Hippocampal formation (tissue), 2 donors: ENCODE results near the gene ZXDC.

Source experiments
- DNase-seq, 2 donors: peaks; one replicate each; lab custom pipeline; 2025; lab: John Stamatoyannopoulos, UW

Gene ZXDC

DNA sequence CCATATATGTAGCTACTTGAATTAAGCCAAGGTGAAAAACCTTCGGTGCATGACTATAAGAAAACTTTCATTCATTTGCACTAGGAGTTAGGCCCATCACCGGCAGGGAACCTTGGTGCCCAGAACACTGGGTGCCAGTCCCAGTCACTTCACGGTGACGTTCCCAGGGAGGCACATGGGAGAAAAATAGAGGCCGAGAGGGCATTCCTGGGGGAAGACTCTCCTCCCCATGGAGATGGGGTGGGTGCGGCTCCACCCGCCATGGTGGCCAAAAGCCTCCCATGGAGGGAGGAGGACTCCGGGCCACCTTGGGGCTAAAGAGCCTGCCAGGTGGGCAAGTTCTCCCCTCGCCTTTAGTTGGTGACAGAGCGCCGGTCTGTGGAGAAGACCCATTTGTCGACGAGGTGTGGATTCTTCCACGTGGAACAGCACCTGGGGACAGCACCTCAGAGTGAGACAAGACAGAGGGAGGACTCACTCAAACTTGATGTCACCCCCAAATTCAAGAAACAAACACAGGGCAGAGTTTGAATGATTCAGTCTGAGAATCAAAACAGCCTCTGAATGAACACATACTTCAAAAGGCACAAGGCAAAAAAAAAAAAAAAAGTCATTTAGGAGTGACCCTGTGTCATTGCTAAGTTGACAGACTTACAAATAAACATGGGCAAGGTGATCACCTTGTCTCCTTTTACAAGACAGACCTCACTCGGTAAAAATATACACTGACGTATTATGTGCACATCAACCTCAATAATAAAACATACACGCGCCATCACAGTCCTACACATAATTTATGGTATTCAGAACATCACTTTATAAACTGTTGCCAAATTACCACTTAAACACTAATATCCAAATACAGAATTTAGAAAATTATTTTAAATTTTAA, 38.6 kb downstream of the ZXDC start:
- no peak for DNase-seq

DNA sequence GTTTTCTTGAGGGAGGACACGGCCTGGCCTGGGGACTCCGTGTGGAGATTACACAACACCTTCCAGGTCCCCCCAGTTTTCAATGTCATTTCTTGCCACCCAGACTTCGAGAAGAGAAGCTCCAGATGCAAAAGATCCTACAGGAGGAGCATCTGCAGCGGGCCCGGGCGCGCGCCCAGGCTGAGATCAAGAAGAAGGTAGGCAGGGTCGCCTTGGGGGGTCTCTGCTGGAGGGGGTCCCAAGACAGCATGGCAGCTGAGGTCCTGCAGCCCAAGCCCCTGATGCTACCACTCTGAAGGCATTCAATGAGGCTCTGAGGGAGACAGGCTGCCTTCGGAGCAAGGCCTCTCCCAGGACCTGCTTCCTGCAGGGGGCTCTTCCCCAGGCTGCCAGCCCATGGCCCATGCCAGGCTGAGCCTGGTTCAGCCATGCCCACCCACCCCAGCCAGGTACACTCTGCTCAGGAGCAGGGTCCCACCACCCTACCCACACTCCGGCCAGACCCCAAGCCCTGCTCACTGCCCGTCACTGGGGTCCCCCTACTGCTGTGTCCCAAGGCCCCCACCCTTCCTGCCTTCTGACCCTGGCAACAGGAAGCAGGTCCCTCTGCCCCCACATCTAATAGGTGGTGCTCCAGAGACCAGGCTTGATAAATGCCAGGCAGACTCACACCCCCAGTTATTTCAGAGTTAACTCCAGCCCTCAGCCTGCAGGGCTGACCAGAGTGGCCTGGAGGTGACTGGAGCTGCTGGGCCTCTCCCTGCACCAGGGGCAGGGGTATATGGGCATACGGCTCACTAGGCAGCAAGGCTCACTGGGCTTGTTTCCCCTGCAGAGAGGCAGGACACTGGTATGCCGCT, 40.0 kb downstream of the ZXDC start:
- DNase-seq: no peak

DNA sequence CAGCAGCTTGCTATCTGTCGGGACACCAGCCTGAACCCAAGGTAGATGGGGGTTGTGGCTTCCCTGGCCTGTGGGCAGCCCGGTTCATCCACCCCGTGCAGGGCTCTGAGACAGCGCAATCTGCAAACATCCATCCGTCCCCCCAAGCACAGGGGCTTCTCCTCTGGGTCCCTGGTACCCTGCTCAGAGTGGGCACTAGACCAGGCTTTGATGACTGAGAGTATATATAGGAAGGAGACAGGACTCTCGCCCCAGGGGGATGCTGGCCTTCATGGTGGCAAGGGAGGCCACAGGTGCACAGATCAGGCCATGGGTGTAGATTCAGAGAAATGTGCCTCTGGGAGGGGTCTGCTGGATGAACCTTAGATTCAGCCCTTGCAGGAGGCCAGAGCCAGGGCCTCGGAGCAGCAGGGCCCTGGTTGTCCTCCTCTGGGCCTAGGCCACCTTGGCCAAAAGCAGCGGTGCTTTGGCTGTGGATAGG, 40.7 kb downstream of the ZXDC start:
- DNase-seq: no peak

DNA sequence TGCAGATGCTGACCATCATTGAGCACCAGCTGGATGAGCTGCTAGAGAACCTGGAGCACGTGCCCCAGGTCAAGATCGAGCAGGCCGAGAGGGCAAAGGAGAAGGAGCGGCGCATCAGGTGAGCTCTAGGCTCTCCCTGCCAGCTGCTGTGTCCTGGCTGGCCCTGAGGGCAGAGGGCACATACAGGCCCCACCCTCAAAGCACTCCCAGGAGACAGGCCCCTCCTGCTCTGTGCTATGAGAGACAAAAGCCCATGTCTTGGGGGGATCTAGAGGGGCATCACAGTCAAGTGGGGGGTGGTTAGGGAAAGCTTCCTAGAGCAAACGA, 41.5 kb downstream of the ZXDC start:
- no peak for DNase-seq

DNA sequence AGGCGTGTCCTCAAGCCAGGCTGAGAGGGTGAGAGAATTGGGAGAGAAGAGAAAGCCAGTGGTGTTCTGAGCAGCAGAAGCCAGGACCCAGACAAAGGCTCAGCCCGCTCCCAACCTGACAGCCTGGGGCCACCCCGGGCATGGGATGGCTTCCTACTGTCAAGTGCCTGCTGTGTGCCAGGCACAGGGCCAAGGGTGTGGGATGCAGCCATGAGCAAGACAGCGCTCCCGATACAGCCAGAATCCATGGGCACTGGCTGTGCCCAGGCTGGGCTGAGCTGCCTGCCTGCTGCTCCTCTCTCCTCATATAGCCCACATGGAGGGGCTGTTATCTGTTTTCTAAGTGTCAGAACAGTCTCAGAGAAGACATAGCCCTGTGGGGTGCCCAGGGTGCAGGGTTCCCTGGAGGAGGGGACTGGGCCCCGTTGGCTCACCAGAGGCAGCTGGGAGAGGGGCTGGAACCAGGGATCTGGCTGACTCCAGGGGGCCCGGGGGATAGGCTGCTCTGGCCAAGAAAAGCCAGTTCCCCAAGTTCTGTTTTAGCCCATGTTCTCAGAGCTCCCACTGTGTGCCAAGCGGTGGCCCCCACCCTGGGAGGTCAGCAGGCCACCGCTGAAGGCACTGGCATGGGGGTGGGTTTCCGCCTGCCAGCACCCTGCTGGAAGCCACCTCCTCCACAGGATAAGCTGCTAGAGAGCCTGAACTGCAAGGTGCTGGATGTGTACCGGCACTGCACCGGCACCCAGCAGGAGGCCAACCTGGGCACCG, 42.0 kb downstream of the ZXDC start:
- no peak for DNase-seq

DNA sequence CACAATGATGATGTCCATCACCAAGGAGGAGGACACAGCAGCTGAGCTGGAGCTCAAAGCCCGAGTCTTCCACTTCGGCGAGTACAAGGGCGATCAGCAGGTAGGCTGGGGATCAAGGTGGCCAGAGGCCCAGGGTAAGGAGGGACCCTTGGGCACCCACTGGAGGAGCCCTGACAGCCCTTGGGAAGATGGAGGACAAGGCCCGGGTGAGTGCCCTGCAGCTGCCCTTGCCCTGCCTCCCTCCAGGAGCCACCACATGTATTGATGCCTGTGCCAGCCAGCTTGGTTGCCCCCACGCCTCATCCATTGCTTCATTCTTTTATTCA, 42.6 kb downstream of the ZXDC start:
- no peak for DNase-seq

DNA sequence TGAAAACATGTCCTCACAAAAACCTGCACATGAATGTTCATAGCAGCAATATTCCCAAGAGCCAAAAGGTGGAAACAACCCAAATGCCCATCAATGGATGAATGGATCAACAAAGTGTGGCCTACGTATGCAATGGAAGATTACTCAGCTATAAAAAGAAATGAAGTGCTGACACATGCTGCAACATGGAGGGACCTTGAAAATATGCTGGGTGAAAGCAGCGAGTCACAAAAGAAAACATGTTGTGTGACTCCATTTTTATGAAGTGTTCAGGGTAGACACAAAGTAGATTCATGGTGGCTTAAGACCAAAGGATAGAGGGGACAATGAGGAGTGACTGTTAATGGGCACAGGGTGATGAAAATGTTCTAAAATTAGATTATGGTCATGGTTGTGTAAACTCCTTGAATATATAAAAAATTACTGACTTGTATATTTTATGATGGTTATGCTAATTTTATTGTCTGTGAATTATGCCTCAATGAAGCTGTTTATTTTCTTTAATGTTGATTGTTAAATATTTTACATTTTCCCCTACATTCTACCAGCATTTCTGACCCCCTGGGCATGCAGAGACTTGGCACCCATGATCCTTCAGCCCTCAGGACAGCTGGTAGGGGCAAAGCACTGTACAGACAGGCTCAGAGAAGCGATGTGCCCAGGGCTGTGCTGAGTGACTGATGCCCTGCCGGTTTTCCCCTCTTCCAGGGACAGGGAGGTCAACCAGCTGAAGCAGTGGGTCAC, 43.2 kb downstream of the ZXDC start:
- no peak for DNase-seq

DNA sequence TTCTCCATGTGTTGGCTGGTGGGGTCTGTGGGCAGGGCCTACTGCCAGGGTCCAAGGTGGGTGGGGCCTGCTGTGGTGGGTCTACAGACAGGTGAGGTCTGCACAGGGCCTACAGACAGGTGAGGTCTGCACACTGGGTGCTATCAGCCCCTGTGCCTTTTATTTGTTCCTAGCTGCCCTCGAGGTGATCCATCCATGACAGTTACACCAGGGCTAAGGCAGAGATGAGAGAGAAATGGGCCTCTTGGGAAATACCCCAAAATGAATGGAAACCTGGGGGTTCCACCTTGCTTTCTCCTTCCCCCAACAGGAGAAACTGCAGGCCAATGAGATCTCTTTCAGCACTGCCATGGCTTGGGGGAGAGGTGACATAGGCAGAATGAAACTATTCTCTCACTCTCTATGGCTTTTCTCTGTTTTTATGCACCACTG, 44.6 kb downstream of the ZXDC start:
- no peak for DNase-seq

DNA sequence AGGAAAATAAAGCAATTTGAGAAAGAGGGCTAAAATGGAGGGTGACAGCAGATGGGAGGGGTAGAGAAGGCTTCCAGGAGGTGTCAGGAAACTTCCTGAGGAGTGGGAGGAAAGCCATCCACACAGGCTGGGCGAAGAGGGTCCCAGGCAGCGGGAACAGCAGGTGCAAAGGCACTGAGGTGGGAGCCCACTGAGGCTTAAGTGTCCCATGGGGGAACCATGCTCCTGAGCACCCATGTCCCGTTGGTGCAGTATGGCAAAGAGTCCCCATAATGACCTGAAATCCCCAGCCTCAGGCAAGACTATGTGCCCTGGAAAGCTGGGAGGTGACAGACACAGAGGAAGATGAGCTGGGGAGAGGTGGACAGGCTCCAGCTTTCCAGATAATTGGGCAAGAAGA, 50.9 kb downstream of the ZXDC start:
- no peak for DNase-seq

DNA sequence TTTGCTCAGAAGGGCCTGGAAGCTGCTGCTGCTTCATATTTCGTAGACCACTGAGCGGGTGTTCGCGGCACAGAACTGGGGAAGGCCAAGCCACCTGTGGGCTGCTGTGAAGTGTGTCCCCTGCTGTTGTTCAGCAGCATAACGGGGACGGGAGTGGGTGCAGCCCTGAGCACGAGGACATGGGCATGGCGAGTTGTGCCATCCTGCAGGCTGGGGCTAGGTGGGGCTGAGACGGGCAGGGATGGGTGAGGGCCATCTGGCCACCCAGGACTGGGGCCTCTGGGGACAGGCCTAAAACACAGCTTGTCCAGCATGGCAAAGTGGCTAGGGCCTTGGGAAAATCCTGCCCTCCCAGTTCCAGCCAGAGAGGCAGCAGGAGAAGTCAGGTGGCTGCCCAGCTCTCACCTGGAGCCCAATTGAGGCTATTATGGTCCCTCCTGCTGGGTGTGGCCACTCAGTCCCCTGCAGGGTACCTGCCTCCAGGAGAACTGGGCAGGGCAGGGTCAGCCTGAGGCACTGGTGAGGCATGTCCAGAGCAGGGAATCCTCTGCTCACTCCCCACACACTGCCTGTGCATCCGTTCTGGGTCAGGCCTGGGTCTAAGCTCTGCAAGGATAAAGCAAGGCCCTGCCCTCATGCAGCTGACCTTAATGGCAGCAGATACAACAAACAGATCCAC, 51.5 kb downstream of the ZXDC start:
- no peak for DNase-seq

DNA sequence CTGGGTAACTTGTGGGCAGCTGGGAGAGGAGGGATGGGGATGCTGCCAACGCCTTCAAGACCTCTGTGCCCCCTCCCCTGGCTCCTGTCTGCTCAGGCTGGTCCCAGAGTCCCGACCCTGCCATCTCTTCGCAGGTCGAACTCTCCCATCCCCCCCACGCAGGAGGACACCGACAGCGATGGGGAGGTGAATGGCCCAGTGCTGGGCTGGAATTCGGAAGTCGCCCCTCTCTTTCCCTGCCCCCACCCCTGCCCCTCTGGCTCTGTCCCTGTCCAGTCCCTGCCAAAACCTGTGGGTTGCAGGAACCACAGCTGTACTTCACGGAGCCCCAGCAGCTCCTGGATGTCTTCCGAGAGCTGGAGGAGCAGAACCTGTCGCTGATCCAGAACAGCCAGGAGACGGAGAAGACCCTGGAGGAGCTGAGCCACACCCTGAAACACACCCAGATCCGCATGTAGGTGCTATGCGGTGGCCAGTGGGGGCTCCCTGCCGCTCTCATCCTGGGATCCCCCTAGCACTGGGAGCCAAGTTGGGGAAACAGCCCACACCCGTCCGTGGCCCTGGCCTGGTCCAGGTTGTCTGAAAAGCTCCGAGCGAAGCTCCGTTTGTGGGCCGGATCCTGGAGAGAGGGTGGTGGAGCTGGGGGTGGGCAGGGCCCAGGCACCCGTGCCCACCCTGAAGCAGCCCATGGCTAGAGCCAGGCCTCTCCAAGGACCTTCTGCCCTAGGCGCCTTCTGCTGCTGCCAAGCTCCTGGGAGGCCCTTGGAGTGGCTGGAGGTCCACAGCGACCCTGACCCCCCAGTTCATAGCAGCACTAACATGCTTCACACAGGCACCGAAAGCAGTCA, 52.3 kb downstream of the ZXDC start:
- DNase-seq: no peak

DNA sequence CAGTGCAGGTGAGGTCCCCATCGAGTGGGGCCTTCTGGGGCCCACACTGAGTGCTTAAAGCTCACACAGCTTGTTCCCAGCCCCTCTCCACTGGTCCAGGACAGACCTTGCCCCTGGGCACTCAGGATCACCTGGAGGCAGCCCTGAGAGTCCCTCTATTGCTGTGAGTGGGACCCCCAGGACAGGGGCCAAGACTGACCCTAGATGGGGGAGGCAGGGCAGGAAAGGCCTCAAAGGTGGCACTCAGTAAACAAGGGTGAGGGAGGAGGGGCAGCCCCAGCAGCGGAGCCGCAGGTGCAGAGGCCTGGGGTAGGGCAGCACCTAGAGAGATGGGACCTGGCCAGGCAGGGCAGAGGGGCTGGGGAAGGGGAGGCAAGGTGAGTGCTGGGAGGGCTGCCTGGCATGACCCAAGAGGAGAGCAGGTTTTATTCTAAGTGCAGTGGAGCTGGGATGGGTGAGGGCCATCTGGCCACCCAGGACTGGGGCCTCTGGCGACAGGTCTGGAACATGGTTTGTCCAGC, 53.1 kb downstream of the ZXDC start:
- no peak for DNase-seq

DNA sequence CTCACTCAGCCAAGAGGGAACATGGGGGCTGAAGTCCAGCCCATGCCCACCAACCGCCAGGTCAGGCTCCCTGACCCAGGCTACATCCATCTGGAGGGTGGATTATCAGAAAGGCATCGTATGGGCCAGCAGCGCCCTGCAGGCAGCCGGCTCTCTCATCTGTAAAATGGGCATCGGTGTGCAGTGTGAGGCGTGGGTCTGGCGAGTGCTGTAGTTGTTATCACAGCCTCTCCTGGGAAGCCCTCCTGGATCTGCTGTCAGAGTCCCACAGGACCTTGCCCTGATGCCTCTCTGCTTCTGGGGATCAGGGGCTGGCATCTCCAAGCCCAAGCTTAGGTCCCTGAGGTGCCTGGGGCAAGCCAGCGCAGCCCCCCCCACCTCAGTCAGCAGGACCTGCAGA, 53.6 kb downstream of the ZXDC start:
- no peak for DNase-seq

DNA sequence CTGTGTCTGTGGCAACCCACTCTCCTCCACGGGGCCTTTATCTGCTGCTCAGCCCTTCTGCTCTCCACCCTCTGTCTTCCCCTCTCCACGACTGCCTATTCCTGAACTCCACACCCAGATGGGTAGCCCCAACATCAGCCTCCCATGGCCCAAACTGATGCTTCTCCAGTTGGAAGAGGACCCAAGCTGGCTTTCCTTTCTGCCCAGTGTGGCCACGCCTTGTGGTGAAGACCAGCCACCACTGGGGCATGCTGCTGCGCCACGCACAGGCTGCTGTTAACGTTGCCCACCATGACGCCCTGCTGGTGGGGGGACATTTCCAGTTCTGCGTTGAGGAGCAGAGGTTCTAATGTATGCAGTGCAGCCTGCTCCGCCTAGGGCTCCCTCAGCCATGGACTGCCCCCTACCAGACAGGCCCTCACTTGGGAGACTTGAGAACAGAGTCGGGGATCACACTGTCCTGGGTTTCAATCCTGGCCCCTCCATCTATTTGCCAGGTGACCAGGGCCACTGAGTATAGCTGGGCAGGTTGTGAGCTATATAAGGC, 54.0 kb downstream of the ZXDC start:
- no peak for DNase-seq

DNA sequence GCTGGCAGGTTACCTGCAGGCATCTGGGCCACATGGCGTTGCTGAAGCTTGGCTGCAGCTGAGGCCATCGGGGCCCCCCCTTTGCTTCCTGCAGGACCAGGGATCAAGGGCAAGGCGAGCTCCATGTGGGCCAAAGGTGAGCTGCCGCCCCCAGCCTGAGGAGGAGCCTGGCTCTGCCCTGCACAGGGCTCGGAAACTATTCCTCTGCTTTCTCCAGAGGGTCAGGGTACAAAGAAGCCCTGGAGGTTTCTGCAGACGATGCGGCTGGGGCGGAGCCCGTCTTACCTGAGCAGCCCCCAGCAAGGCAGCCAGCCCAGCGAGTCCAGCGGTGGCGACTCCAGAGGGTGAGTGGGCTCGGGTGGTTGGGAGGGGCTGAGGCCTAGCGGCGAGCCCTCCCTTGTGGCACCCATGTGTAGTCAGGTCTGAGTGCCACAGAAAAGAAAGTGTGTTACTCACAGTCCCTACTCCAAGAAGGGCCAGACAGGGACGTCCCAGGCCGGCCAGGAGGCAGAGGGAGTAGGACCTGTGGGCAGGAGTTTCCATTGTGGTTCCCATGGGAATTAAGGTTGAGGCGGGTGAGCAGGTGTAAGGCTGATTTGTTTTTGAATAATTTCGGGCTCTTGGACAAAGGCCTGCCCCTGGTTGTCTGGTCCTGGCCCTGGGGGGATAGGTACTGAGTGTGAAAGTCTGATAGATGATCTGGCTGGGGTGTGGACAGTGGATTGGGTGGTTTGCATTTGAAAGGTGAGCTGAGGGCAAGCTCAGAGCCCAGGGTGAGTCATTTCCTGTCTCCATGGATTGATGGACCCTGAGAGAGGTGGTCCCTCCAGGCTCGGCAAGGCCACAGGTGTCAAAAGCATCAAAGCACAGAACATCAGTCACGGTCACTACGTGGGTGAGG, 55.6 kb downstream of the ZXDC start:
- DNase-seq: no peak

DNA sequence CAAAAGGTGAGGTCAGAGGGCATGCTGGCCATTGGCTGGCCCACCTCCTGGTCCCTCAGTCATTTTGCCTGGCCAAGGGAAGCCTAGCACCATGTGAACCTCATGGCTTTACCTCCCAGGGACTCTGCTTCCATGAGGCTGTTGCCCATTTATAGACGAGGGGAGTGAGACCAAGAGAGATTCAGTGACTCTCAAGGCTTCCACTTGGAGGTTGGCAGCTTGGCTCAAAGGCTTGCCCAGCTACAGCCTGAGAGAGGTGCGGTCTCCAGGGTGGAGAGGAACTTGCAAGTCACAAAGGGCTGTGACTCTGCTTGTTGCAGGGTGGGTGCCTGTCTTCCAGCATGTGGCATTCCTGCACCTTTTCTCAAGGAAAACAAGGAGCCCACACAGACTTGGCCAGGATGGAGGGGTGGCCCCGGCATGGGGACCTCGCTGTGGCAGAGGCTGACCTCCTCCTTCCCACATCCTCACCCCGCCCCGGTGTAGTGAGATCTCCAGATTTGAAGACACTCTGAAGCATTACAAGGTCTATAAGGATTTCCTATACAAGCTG, 56.5 kb downstream of the ZXDC start:
- DNase-seq: no peak

DNA sequence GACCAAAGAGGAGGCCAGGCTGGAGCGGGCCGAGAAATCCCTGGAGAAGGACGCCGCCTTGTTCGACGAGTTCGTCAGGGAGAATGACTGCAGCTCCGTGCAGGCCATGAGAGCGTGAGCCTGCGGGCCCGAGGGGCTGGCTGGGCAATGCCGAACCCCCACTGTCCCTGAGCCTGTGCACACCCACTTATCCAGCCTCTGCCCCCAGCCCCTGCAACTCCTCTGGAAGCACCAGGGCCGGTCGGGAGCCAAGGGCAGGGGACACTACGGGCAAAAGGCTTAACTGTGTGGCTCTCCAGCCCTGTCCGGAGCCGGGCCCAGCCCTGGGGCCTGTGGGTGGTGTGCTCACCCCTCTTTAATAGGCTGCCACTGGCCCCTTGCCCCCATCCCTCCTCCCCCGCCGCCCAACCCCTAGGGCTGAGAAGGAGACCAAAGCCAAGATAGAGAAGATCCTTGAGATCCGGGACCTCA, 57.0 kb downstream of the ZXDC start:
- no peak for DNase-seq

DNA sequence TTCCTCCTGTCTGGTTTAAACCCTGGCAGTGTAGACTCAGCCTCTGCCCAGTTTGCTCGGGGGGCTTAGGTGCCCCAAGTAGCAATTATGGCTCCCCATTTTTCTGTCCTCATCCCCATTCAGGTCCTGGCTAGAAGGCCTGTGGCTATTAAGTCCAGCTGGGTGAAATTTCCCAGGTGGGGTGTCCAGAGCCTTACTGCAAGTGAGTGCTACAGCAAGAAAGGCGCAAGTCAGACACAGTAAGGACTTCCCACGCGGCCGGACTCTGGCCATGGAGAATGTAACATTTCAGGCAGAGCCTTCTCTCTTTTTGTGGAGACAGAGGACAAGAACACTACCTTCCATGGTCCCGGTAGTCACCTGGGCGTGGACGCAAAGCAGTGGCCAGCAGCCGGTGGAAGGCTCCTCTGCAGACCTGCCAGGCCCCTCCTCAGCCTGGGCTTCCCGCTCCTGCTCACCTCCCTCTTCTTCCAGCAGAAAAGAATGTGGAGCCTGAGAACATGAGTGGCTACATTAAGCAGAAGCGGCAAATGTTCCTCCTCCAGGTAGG, 57.6 kb downstream of the ZXDC start:
- DNase-seq: no peak
